Transverse colon (tissue), 4 donors: ENCODE data around the gene BPIFB3.
"Not testable (repeated sequence)": the region's sequence is repeated elsewhere in the genome, so short reads cannot be mapped to it uniquely, and the experiment has no call there.

Experiments used
- EP300 ChIP-seq: sonication (generic); formaldehyde crosslinking; IDR thresholded peaks from one replicate; pipeline ENCODE4 v1.6.1; 2017; ENCODE audit warnings: antibody characterized with exemption, low read depth
- POLR2A ChIP-seq: fragments of 450-650 bp; IDR thresholded peaks from one replicate; pipeline ENCODE4 v1.6.1; 2016; ENCODE audit warnings: antibody characterized with exemption, mild to moderate bottlenecking, moderate library complexity
- POLR2AphosphoS5 ChIP-seq, 3 donors: sonication (generic); formaldehyde crosslinking; IDR thresholded peaks; one replicate each; pipeline ENCODE4 v1.6.1; 2016; ENCODE audit warnings: antibody characterized with exemption in 3 of 3
- TF ChIP-seq, protein P1 (sequence below), 5 experiments: fragments of 200-600 bp in 3 of 5; fragments of 450-650 bp in 2 of 5; sonication (generic) in 3 of 5; IDR thresholded peaks; 1 replicate in 2 of 5; 2 replicates in 3 of 5; pipeline ENCODE4 v1.5.1; 2016 to 2017; ENCODE audit warnings: antibody characterized with exemption in 5 of 5, inconsistent platforms in 3 of 5, mild to moderate bottlenecking in 2 of 5, moderate library complexity in 1 of 5

DNA sequence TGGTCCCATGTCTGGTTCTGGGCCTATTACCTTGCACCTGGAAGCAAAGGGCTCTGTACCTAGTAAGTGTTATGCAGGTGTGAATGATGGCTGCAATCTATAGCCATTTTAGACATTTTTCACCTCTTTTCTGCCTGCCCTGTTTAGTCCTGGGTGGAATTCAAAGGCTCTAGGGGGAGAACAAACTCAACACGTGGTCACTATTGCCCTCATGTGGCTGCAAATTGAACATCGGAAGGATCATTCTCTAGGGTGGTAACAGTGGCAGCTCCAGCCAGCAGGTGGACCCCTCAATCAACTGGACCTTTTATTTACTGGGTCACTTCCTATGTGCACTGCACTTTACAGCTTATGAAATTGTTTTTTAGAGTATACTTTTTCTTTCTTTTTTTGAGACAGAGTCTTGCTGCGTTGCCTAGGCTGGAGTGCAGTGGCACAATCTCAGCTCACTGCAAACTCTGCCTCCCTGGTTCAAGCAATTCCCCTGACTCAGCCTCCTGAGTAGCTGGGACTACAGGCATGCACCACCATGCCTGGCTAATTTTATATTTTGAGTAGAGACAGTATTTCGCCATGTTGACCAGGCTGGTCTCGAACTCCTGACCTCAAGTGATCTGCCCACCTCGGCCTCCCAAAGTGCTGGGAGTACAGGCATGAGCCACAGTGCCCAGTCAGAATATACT is 42.3 kb downstream of the BPIFB3 start:
- TF ChIP-seq, protein P1, sequence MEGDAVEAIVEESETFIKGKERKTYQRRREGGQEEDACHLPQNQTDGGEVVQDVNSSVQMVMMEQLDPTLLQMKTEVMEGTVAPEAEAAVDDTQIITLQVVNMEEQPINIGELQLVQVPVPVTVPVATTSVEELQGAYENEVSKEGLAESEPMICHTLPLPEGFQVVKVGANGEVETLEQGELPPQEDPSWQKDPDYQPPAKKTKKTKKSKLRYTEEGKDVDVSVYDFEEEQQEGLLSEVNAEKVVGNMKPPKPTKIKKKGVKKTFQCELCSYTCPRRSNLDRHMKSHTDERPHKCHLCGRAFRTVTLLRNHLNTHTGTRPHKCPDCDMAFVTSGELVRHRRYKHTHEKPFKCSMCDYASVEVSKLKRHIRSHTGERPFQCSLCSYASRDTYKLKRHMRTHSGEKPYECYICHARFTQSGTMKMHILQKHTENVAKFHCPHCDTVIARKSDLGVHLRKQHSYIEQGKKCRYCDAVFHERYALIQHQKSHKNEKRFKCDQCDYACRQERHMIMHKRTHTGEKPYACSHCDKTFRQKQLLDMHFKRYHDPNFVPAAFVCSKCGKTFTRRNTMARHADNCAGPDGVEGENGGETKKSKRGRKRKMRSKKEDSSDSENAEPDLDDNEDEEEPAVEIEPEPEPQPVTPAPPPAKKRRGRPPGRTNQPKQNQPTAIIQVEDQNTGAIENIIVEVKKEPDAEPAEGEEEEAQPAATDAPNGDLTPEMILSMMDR (IDR thresholded peaks at IDR 0.05): peak in 4 of 5 experiments; percentile 34 to 54 (median 38)
- TF ChIP-seq POLR2A; POLR2AphosphoS5 (IDR thresholded peaks at IDR 0.05); EP300: not testable (repeated sequence)
